Inflammatory macrophage treated with lipopolysaccharide for 4 hours (primary cell): ENCODE results near the gene GSK3B.
"Not testable (repeated sequence)": the region's sequence is repeated elsewhere in the genome, so short reads cannot be mapped to it uniquely, and the experiment has no call there.

Experiments used
- DNase-seq: peaks from one replicate; pipeline ENCODE4 v3.0.0-alpha.2; 2020

The GSK3B gene

DNA sequence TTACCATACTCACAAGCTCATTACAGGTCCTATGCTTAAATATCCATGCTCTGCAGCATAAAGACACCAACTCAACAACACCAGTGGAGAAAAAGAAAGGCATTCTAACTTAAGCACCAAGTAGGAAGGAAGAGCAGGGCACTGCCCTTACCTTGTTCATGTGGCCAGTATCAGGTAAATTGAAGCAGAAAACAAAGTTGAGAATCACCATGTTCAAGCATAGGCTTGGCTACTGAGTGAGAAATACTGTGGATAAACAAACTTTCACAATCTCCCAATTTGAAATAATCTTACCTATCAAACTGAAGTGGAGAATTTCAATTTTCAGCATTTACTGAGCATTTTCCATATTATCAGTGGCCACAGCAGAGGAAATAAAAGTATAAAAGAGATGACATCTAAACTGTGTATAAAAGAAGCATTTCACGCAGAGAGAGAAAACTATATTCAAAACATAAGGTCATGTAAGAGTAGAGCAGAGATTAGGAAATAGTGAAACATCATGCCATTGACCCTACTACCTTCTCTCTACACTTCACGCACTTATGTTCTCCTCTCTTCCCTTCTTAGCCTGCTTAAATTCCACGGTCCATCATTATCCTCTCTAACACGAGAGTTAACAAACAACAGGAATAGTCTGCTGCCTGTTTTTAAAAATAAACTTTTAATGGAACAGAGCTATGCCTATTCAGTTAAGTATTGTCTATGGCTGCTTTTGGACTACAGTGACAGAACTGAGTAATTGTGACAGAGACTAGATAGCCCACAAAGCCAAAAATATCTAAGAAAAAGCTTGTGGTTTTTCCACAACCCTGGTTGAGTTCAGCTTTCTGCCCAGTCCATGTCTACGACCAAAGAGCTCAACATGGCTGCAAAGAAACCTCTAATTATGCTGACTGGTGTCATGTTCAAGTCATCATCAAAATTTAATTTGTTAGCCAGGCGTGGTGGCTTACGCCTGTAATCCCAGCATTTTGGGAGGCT, 169.8 kb downstream of the GSK3B start:
- no peak for DNase-seq

GRCh38 chr3:119918992-119919933, 175.0 kb downstream of the GSK3B start:
- no peak for DNase-seq

DNA sequence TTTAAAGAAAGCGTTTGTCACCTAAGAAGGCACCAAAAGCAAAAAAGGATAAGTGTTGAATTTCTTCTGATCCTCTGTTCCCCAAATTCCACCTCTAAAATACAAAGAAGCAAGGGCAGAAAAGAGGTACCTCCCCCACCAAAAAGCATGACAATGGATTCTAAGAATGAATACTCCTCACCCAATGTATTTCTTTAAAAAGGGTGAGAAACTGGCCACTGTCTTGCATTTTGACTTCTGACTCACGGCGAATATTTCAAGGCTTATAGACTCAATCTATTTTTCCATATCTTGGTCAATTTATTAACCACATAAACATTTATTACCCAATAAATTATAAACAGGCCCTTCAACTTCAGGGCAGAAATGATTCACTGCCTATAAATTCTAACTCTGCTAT, 181.2 kb downstream of the GSK3B start:
- no peak for DNase-seq

DNA sequence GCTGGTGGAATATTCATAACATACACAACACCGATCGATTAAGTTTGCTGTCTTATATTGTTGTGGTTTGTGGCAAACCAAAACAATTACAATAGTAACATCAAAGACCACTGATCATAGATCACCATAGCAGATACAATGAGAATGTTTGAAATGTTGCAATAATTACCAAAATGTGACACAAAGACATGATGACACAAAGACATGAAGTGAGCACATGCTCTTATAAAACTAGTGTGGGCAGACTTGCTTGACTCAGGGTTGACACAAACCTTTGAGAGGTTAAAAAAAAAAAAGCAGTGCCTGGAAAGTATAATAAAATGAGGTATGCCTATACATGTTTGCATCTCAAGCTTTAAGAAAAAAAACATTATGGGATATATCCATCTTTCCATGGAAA, 182.0 kb downstream of the GSK3B start:
- DNase-seq, result peak; percentile 80

- DNase-seq, result peak; percentile 36
Measured at GRCh38 chr3:119911748-119912147, 182.5 kb downstream of the GSK3B start.

DNA sequence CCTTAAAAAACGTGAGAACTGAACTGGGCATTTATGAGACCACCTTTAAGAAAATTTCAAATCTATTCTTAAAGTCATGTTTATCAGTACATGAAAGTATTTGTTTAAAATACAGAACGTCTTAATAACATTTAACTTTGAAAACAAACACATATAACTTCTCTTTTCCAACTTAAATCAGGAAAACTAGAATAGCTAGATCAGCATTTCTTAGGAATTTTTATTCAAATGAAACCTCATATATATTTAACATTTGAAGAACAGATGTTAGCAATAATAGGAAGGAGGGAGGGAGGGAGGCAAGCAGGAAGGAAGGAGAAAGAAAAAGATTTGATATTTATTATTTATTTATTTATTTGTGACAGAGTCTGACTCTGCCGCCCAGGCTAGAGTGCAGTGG, 192.2 kb downstream of the GSK3B start:
- no peak for DNase-seq

- DNase-seq, result no peak
Measured at GRCh38 chr3:119901148-119901547, 193.1 kb downstream of the GSK3B start.

DNA sequence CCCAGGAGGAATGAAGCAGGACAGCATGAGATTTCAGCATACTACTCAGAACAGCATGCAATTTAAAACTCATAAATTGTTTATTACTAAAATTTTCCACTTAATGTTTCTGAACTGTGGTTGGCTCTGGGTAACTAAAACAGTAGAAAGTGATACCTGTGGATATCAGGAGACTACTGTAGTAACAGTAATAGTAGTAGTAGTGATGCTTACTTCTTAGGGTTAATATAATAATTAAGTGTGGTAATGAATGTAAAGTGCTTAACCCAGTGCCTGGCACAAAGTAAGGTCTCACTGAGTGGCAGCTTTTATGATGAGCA, 195.1 kb downstream of the GSK3B start:
- no peak for DNase-seq

GRCh38 chr3:119898478-119899191, 195.6 kb downstream of the GSK3B start:
- DNase-seq, result no peak

DNA sequence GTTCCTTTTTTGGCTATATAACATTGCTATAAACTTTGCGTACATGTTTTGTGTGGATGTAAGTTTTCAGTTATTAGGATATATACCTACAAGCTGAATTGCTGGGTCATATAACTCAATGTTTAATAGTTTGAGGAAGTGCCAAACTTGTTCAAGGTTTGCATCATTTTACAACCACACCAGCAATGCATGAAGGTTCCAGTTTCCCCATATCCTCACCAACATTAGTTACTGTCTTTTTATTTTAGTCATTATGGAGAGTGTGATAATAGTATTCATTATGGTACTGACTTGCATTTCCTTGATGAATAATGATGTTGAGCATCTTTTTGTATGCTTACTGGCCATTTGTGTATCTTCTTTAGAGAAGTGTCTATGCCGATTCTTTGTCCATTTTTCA, 200.1 kb downstream of the GSK3B start:
- DNase-seq, result peak; percentile 69

DNA sequence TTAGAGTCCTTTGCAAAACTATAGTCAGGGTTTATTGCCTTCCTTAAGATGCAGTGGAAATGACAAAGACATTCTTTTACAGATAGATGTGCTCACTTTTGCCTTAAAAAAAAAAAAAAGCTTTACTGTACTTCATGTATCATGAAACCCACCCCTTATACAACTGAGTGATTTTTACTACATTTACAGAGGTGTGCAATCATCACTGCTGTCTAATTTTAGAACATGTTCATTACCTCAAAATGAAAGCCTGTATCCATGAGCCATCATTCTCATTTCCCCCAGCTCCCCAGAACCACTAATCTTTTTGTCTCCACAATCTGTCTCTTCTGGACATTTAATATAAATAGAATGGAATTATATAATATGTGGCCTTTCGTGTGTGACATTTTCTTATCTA, 200.5 kb downstream of the GSK3B start:
- DNase-seq, result no peak

DNA sequence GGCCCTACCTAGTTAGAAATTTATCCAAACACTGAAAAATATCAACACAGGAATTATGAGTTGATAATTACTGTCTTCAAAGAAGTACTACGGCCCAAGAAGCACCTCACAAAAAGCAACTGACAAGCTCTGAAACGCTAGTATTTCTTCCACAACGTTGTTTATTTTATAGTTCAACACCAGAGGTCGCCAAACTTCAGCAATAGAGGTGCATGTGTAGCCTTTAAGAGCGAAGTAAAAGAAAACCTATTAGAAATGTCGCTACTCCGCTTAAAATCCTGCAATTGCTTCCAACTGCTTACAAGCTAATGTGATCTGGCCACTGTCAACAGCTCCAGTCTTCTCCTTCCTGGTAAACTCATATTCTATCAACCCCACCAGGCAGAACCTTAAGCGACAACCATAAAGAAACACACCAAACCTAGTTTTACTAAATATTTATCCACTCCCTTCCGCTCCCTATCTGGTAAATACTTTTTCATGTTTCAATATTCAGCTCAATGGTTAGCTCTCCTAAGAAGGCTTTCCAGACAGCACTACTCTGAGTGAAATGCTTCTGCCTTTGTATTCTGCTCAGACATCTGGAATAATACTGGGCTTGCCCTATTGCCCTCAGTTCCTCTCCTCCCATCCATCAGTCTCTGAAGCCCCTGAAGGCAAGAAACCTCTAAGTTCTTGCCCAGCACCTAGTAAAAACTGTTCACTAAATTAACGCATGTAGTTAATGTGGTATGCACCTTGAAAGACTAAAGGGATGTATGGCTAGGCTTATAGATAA, 202.1 kb downstream of the GSK3B start:
- peak; percentile 69 for DNase-seq

- not testable (repeated sequence) for DNase-seq
Measured at GRCh38 chr3:119888681-119889080, 205.6 kb downstream of the GSK3B start.

DNA sequence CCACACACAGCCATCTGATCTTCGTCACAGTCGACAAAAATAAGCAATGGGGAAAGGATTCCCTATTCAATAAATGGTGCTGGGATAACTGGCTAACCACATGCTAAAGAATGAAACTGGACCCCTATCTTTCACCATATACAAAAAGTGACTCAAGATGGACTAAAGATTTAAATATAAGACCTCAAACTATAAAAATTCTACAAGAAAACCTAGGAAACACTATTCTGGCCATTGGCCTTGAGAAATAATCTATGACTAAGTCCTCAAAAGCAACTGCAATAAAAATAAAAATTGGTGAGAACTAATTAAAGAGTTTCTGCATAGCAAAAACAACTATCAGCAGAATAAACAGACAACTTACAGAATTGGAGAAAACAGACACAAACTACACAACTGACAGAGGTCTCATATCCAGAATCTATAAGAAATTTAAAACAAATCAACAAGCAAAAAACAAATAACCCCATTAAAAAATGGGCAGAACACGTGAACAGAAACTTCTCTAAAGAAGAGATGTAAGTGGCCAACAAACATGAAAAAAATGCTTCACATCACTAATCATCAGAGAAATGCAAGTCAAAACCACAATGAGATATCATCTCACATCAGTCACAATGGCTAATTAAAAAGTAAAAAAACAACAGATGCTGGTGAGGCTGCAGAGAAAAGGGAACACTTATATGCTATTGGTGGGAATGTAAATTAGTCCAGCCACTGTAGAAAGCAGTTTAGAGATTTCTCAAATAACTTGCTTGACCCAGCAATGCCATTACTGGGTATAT, 208.3 kb downstream of the GSK3B start:
- no peak for DNase-seq

DNA sequence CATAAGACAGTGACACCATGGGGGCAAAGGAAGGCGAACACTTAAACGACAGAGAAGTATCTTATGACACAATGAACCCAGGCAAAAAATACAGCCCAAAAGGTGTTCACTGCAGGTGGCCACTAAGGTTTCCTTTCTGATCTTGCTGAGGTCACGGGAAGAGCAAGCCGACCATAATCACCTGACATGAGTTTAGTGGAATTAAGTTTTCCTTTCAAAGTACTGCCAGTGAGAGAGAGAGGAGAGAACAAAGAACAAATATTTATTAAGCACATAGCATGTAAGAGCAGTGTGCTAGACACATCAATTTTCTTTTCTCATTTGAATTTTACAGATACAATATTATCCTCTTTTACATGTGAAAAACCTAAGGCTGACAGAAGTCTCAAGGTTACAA, 210.1 kb downstream of the GSK3B start:
- no peak for DNase-seq

- DNase-seq, result no peak
Measured at GRCh38 chr3:119883461-119884160, 210.6 kb downstream of the GSK3B start.

GRCh38 chr3:119880966-119881365, 213.3 kb downstream of the GSK3B start:
- DNase-seq, result no peak

DNA sequence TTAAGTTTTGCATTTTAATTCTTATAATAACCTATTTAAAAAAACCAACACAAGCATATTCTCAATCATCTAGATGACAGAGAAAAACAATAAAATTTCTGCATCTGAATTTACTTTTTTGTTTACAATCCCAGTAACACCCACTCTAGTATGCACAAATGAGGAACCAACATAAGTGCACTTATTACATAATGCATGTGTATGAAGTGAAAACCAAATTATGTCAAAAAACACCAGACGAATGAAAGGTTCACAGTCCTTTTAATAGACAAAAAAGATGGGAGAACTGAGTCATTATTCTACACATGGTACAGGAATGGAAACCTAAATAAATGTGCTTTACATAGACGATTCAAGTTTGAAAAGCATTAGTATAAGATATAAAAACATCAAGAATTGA, 220.6 kb downstream of the GSK3B start:
- peak; percentile 71 for DNase-seq

DNA sequence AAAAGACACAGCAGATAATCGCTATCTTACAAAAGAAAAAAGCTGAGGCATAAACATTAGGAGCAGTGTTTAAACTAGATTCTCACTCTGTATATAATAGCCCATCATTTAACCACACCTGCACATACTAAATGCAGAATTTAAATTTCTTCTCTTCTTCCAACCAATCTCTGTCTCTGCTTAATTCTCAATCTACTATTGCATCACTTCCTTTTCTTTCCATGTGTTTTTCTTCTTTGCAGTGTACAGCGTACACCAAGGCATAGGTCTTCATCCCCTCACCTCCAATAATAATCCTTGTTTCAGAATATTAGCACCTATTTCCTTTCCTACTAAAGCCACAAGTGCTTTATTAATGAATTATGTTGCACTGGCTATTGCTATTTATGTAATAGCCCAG, 221.5 kb downstream of the GSK3B start:
- no peak for DNase-seq

DNA sequence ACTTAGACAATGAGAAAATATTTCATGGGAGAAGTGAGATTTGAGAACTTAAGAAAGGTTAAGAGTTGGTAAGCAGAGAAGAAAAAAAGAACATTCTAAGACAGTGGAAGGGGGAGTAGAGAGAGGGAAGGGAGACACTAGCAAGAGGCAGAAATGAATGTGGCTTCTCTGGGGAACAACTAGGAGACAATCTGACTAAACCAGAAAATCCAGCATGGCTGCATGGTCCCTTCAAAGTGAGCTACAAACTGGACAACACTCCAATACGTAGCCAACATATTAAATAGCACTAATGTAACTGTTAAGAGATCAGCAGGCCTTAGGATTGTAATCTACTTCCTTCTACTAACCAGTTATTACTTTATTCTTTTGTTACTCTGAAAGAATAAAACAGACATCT, 222.7 kb downstream of the GSK3B start:
- DNase-seq, result no peak

DNA sequence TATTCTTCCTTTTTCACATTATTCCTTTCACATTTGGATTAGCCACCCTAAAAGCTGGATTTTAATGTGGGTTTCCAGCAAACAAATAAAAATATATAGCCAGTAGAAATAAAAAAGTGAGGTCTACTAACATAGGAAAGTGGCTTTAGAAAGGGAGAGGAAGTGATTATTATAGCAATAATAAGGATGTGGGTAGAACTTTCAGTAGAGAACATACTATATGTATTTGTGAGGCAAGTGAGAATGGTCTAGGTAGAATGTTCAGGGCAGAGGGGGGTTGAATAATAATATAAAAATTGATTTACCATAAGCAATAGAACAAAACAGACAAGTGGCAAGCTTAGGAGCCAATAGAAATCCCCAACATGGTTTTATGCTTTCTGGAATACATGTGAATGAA, 223.7 kb downstream of the GSK3B start:
- DNase-seq, result no peak
